GM12878 (cell line): ENCODE data around the gene USH1C. TPM values are rescaled to one million over a fixed set of nuclear protein-coding genes. Genes with fewer than 3 reads are reported as not detected.

Source experiments
- ATAC-seq: fragments of 200-7000 bp; cut with Tn5 transposase; 3 replicates; pipeline ENCODE4 v1.9.1; 2020; ENCODE audit warnings: mild to moderate bottlenecking, moderate library complexity
- BruUV-seq: library from RNA; stranded (reverse); fragments of 400-500 nt; replicated peaks from 2 replicates; lab custom pipeline; 2021; lab: Mats Ljungman, UMichigan
- CTCF ChIA-PET: fragments of 300-600 bp; sonication (Branson Sonifier 250); formaldehyde crosslinking; extraction: SDS; loops from one replicate; lab custom pipeline; 2021; ENCODE audit warnings: inconsistent platforms; lab: Yijun Ruan, JAX
- POLR2A ChIA-PET: fragments of 350-600 bp; formaldehyde crosslinking; extraction: SDS; loops from one replicate; lab custom pipeline; 2021; ENCODE audit warnings: inconsistent platforms; lab: Charles Lee
- RAD21 ChIA-PET: fragments of 300-600 bp; sonication (Branson Sonifier 250); formaldehyde crosslinking; loops from one replicate; lab custom pipeline; 2023; ENCODE audit warnings: antibody characterized with exemption; ENCODE audit not compliant: unreplicated experiment; lab: Charles Lee
- SMC1A ChIA-PET: fragments of 300-600 bp; sonication (Branson Sonifier 250); formaldehyde crosslinking; loops from one replicate; lab custom pipeline; 2023; ENCODE audit not compliant: unreplicated experiment, uncharacterized antibody; lab: Charles Lee
- DNase-seq: peaks from one replicate; pipeline ENCODE4 v3.0.0-alpha.2; 2011; ENCODE audit warnings: low read depth, low spot score
- FAIRE-seq: peaks from 3 replicates; lab custom pipeline; 2011; peaks lifted over from hg19 to GRCh38; lab: Jason Lieb, UNC
- H2AFZ ChIP-seq: 2 replicates; pipeline ENCODE4 v1.6.0; 2011; ENCODE audit warnings: low read depth, low read length, control low read depth; ENCODE audit not compliant: control insufficient read depth
- H3K27ac ChIP-seq: 2 replicates; pipeline ENCODE4 v1.5.1; 2011; ENCODE audit warnings: control low read depth; ENCODE audit not compliant: control insufficient read depth, insufficient read depth
- H3K27me3 ChIP-seq, 2 experiments: replicated peaks in 1 of 2; 2 replicates each; pipeline versions ENCODE4 v1.6.0 to v1.6.1; 2011; ENCODE audit warnings: low read length in 1 of 2; ENCODE audit not compliant: control insufficient read depth in 2 of 2, insufficient read depth in 2 of 2
- H3K36me3 ChIP-seq, 2 experiments: 2 replicates each; pipeline ENCODE4 v1.5.1; 2011; ENCODE audit warnings: low read length in 1 of 2; ENCODE audit not compliant: control insufficient read depth in 2 of 2, insufficient read depth in 2 of 2
- H3K4me1 ChIP-seq: 2 replicates; pipeline ENCODE4 v1.6.1; 2011; ENCODE audit warnings: mild to moderate bottlenecking, low read length, moderate library complexity, mixed read lengths; ENCODE audit not compliant: control insufficient read depth, insufficient read depth
- H3K4me2 ChIP-seq: 2 replicates; pipeline ENCODE4 v1.6.0; 2011; ENCODE audit warnings: control low read depth; ENCODE audit not compliant: control insufficient read depth, insufficient read depth
- H3K4me3 ChIP-seq: fragments of 200-600 bp; sonication (generic); 2 replicates; pipeline ENCODE4 v1.5.1; 2016
- H3K79me2 ChIP-seq: 2 replicates; pipeline ENCODE4 v1.6.0; 2011; ENCODE audit warnings: low read length; ENCODE audit not compliant: control insufficient read depth, insufficient read depth
- H3K9ac ChIP-seq: 2 replicates; pipeline ENCODE4 v1.8.0; 2011; ENCODE audit warnings: low read length, control low read depth, mixed read lengths; ENCODE audit not compliant: control insufficient read depth, insufficient read depth
- H3K9me3 ChIP-seq: replicated peaks from 3 replicates; pipeline ENCODE4 v1.5.1; 2011; ENCODE audit warnings: mild to moderate bottlenecking, low read length; ENCODE audit not compliant: control insufficient read depth, insufficient read depth
- H4K20me1 ChIP-seq: 2 replicates; pipeline ENCODE4 v1.6.0; 2011; ENCODE audit not compliant: control insufficient read depth, insufficient read depth
- CHD1 ChIP-seq: IDR thresholded peaks from 2 replicates; pipeline ENCODE4 v1.6.1; 2012; ENCODE audit warnings: low read depth, low read length, improper control_type of control experiment
- ELK1 ChIP-seq: IDR thresholded peaks from 2 replicates; pipeline ENCODE4 v1.6.1; 2012; ENCODE audit warnings: low read depth, low read length, improper control_type of control experiment
- EP300 ChIP-seq, 2 experiments: fragments of 150-350 bp in 1 of 2; IDR thresholded peaks; 2 replicates each; pipeline ENCODE4 v1.6.1; 2011 to 2012; ENCODE audit warnings: low read depth in 2 of 2, low read length in 2 of 2, borderline replicate concordance in 1 of 2, improper control_type of control experiment in 1 of 2, inconsistent platforms in 1 of 2; ENCODE audit not compliant: control insufficient read depth in 1 of 2
- FOS ChIP-seq: IDR thresholded peaks from 3 replicates; pipeline ENCODE4 v1.6.1; 2011; ENCODE audit warnings: borderline replicate concordance; ENCODE audit not compliant: insufficient read length; ENCODE audit errors: extremely low read depth
- HDAC2 ChIP-seq: fragments of 200-600 bp; sonication (generic); IDR thresholded peaks from 2 replicates; pipeline ENCODE4 v1.6.1; 2017
- IKZF1 ChIP-seq: fragments of 450-650 bp; conservative IDR thresholded peaks from 2 replicates; pipeline ENCODE4 v1.6.1; 2017; ENCODE audit warnings: antibody characterized with exemption, mild to moderate bottlenecking
- IRF4 ChIP-seq: IDR thresholded peaks from 2 replicates; pipeline ENCODE4 v1.6.1; 2011; ENCODE audit warnings: low read depth, low read length
- JUND ChIP-seq: IDR thresholded peaks from 2 replicates; pipeline ENCODE4 v1.6.1; 2012; ENCODE audit warnings: low read depth, mild to moderate bottlenecking, low read length, improper control_type of control experiment, moderate library complexity
- KDM1A ChIP-seq: fragments of 200-600 bp; sonication (generic); IDR thresholded peaks from 2 replicates; pipeline ENCODE4 v1.6.1; 2016; ENCODE audit warnings: borderline replicate concordance
- PML ChIP-seq: IDR thresholded peaks from 2 replicates; pipeline ENCODE4 v1.6.1; 2012; ENCODE audit warnings: low read length, inconsistent platforms
- YBX1 ChIP-seq: fragments of 450-650 bp; IDR thresholded peaks from 2 replicates; pipeline ENCODE4 v1.6.1; 2016; ENCODE audit warnings: antibody characterized with exemption
- WGBS: methylation state at CpG from one replicate; pipeline ENCODE4 v1.1.6; 2016; ENCODE audit warnings: low lambda C conversion rate; ENCODE audit not compliant: insufficient replicate concordance, insufficient coverage; ENCODE audit errors: missing lambda C conversion rate; 5-methylcytosine and 5-hydroxymethylcytosine counted together
- in situ Hi-C: fragments of 300-500 bp; cut with MboI; formaldehyde crosslinking; loops from 9 replicates; pipeline ENCODE4 v1.14.3; 2018; ENCODE audit warnings: mixed read lengths
- intact Hi-C: fragments of 100-400 bp; cut with micrococcal nuclease; formaldehyde crosslinking; loops from one replicate; pipeline ENCODE4 v1.14.2; 2022; ENCODE audit not compliant: unreplicated experiment
- polyA plus RNA-seq, 11 experiments: library from polyadenylated mRNA; depleted of rRNA in 4 of 11; unstranded in 6 of 11; stranded (reverse) in 5 of 11; fragments of >200 nt; fragmentation: Nextera tagmentation in 4 of 11; fragmentation: Illumina TruSeq in 1 of 11; extraction: Ambion mirVana in 4 of 11; extraction: Trizol in 1 of 11; gene quantifications; 1 replicate in 1 of 11; 2 replicates in 10 of 11; pipeline versions ENCODE4 v1.2.1 to v1.2.3, GENCODE V29; 2011 to 2016; ENCODE audit warnings: inconsistent platforms in 2 of 11, missing spikeins in 2 of 11, low read depth in 1 of 11
- total RNA-seq, 4 experiments: library from RNA; depleted of rRNA in 3 of 4; stranded (reverse); fragments of >200 nt in 3 of 4; fragmentation: Illumina TruSeq in 1 of 4; extraction: Trizol in 1 of 4; gene quantifications; 2 replicates each; pipeline versions ENCODE4 v1.2.1 to v1.2.3, GENCODE V29; 2013 to 2021
- TF ChIP-seq, protein P1 (sequence below): fragments of 450-650 bp; IDR thresholded peaks from 2 replicates; pipeline ENCODE4 v1.6.1; 2017; ENCODE audit warnings: antibody characterized with exemption, mild to moderate bottlenecking, moderate library complexity
- TF ChIP-seq, protein P2 (sequence below): IDR thresholded peaks from 2 replicates; pipeline ENCODE4 v1.6.1; 2011; ENCODE audit warnings: low read depth, low read length, improper control_type of control experiment, borderline replicate concordance

USH1C gene
- total and polyA plus RNA-seq, 10 of the 15 experiments (the other 5 are each of a cell fraction or from before 2014, with no cell fraction given), result not detected

GRCh38 chr11:17449158-17449557 is 95.1 kb downstream of the USH1C start:
- no peaks in the 10 kb centered on the region for H3K36me3 ChIP-seq

DNA sequence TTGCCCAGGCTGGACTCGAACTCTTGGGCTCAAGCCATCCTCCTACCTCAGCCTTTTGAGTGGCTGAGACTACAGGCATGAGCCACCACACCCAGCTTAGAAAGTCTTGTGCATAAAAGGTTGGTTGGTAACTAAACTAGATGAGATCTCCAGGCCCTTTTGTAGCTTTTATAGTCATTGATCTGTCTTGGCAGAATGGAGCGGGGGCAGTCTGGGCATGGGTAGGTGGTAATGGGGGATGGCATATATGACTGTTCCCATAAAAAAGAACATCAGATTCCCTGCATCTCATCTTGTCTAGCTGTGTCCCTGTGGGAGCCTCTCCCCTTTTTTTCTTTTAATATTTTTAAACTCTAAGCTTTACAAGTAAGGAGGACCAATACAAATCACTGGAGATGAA is 97.7 kb downstream of the USH1C start:
- in situ Hi-C loops, result no loop called here

More at GRCh38 chr11:17449158-17449557, 95.1 kb downstream of the USH1C start:
- H4K20me1 ChIP-seq, result no peaks in the 10 kb centered on the region
- H3K27me3 ChIP-seq, result peaks cover 0 to 2% of the 10 kb centered on the region in 2 experiments; a peak in 2 of 4 replicates
- intact Hi-C loops (no loop called here), in situ Hi-C loops (no loop called here)
- no peak for DNase-seq
- 58% methylated on average over 8 of the region's 8 CpGs for WGBS
- H2AFZ ChIP-seq, result no peak overlapping the region
- ChIA-PET SMC1A (no interaction called here), CTCF (interaction anchor here (1.6 kb wide), 1 partner anchor 95 kb away, joined by 5 read pairs; no protein-coding TSS in a partner anchor), POLR2A (no interaction called here), RAD21 (no interaction called here)
- no peak for ATAC-seq
- H3K27ac ChIP-seq, result no peak overlapping the region
- FAIRE-seq, result no peak
- no peak overlapping the region for H3K4me3 ChIP-seq
- TF ChIP-seq IKZF1 (no peak), CHD1 (no peak), PML (no peak)
- H3K9ac ChIP-seq, result no peak overlapping the region
- H3K4me2 ChIP-seq, result no peak overlapping the region
- H3K9me3 ChIP-seq, result no peaks in the 10 kb centered on the region
- no peaks in the 10 kb centered on the region for H3K79me2 ChIP-seq
- BruUV-seq, result no TSS peak
- H3K4me1 ChIP-seq, result no peaks in the 10 kb centered on the region

More for the DNA sequence above, 97.7 kb downstream of the USH1C start:
- H3K27me3 ChIP-seq, result peaks cover 0 to 2% of the 10 kb centered on the region in 2 experiments; a peak in 2 of 4 replicates
- DNase-seq, result no peak
- no peak for TF ChIP-seq JUND
- TF ChIP-seq EP300 (IDR thresholded peaks at IDR 0.05; ENCODE audit: borderline replicate concordance in 1 of 2, control insufficient read depth in 1 of 2, low read depth in 2 of 2, low read length in 2 of 2), result no peak
- TF ChIP-seq, protein P1, sequence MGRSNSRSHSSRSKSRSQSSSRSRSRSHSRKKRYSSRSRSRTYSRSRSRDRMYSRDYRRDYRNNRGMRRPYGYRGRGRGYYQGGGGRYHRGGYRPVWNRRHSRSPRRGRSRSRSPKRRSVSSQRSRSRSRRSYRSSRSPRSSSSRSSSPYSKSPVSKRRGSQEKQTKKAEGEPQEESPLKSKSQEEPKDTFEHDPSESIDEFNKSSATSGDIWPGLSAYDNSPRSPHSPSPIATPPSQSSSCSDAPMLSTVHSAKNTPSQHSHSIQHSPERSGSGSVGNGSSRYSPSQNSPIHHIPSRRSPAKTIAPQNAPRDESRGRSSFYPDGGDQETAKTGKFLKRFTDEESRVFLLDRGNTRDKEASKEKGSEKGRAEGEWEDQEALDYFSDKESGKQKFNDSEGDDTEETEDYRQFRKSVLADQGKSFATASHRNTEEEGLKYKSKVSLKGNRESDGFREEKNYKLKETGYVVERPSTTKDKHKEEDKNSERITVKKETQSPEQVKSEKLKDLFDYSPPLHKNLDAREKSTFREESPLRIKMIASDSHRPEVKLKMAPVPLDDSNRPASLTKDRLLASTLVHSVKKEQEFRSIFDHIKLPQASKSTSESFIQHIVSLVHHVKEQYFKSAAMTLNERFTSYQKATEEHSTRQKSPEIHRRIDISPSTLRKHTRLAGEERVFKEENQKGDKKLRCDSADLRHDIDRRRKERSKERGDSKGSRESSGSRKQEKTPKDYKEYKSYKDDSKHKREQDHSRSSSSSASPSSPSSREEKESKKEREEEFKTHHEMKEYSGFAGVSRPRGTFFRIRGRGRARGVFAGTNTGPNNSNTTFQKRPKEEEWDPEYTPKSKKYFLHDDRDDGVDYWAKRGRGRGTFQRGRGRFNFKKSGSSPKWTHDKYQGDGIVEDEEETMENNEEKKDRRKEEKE, result no peak
- no peak for TF ChIP-seq CHD1
- TF ChIP-seq ELK1, result no peak
- TF ChIP-seq KDM1A, result no peak
- TF ChIP-seq IRF4, result no peak
- no peak for TF ChIP-seq YBX1
- no peak for TF ChIP-seq FOS
- TF ChIP-seq HDAC2, result no peak
- TF ChIP-seq, protein P2, sequence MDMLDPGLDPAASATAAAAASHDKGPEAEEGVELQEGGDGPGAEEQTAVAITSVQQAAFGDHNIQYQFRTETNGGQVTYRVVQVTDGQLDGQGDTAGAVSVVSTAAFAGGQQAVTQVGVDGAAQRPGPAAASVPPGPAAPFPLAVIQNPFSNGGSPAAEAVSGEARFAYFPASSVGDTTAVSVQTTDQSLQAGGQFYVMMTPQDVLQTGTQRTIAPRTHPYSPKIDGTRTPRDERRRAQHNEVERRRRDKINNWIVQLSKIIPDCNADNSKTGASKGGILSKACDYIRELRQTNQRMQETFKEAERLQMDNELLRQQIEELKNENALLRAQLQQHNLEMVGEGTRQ, result no peak
- TF ChIP-seq, all 136 proteins: peak for 0
- ChIA-PET POLR2A (no interaction called here), RAD21 (no interaction called here), SMC1A (no interaction called here), CTCF (no interaction called here)
- H3K27ac ChIP-seq, result no peak overlapping the region
- intact Hi-C loops, result no loop called here
- H3K4me1 ChIP-seq, result no peaks in the 10 kb centered on the region
- no peak for FAIRE-seq
- H2AFZ ChIP-seq, result no peak overlapping the region
- 36% methylated on average over 2 of the region's 2 CpGs for WGBS
- H3K36me3 ChIP-seq, result no peaks in the 10 kb centered on the region
- H3K79me2 ChIP-seq, result no peaks in the 10 kb centered on the region
- no peaks in the 10 kb centered on the region for H3K9me3 ChIP-seq
- H3K4me3 ChIP-seq, result no peak overlapping the region
- no peak overlapping the region for H3K4me2 ChIP-seq
- H4K20me1 ChIP-seq, result no peaks in the 10 kb centered on the region
- no peak for ATAC-seq
- H3K9ac ChIP-seq, result no peak overlapping the region
- no TSS peak for BruUV-seq
